Thyroid gland (tissue), 4 donors: ENCODE measurements around the gene NCBP1.

ENCODE experiments used
- CTCF ChIP-seq, 6 experiments: fragments of 200-600 bp in 3 of 6; fragments of 450-650 bp in 3 of 6; sonication (generic) in 3 of 6; IDR thresholded peaks; one replicate each; pipeline ENCODE4 v1.5.1; 2016 to 2019; ENCODE audit warnings: antibody characterized with exemption in 6 of 6, mild to moderate bottlenecking in 2 of 6, inconsistent platforms in 1 of 6, moderate library complexity in 1 of 6
- POLR2A ChIP-seq, 2 donors: fragments of 450-650 bp; IDR thresholded peaks; one replicate each; pipeline ENCODE4 v1.6.1; 2017; ENCODE audit warnings: antibody characterized with exemption in 2 of 2, mild to moderate bottlenecking in 2 of 2, moderate library complexity in 1 of 2

- no peak for TF ChIP-seq POLR2A (IDR thresholded peaks at IDR 0.05)
- TF ChIP-seq CTCF (IDR thresholded peaks at IDR 0.05): peak; percentile 51 to 88 (median 80)
These were observed 34.9 kb upstream of the NCBP1 start for GRCh38 chr9:97598461-97599288.
